ENCODE measurements around the gene FOXRED2. TPM values are rescaled to one million over a fixed set of nuclear protein-coding genes. Genes with fewer than 3 reads are reported as not detected.

FOXRED2 gene
- total RNA-seq, 2 donors from 2014 or later: 6.8 to 13.8 TPM

- Histone ChIP-seq H3K36me3 (no peaks in the 10 kb centered on the region), H3K4me1 (ENCODE audit: control insufficient read depth in 1 of 2, low read depth in 2 of 2) (no peaks in the 10 kb centered on the region), H3K9me3 (no peaks in the 10 kb centered on the region), H3K27ac (no peak overlapping the region), H3K27me3 (replicated peaks; ENCODE audit: insufficient read depth) (no peaks in the 10 kb centered on the region), H3K4me3 (no peak overlapping the region)
- DNase-seq (ENCODE audit: low spot score) (no peak), ATAC-seq (ENCODE audit: insufficient number of reproducible peaks, low FRiP score, low read depth) (no peak)
- TF ChIP-seq CTCF (IDR thresholded peaks at IDR 0.05): no peak
Measured at GRCh38 chr22:36548606-36549005, 41.8 kb upstream of the FOXRED2 start.

GRCh38 chr22:36546932-36547331, 40.1 kb upstream of the FOXRED2 start:
- Histone ChIP-seq H3K27me3 (replicated peaks; ENCODE audit: insufficient read depth) (no peaks in the 10 kb centered on the region), H3K36me3 (no peaks in the 10 kb centered on the region), H3K4me1 (ENCODE audit: control insufficient read depth in 1 of 2, low read depth in 2 of 2) (no peaks in the 10 kb centered on the region), H3K9me3 (no peaks in the 10 kb centered on the region), H3K4me3 (no peak overlapping the region), H3K27ac (no peak overlapping the region)
- DNase-seq (ENCODE audit: low spot score) (no peak), ATAC-seq (ENCODE audit: insufficient number of reproducible peaks, low FRiP score, low read depth) (no peak)
- TF ChIP-seq CTCF (IDR thresholded peaks at IDR 0.05): no peak

GRCh38 chr22:36546092-36546804, 39.4 kb upstream of the FOXRED2 start:
- no peak for ATAC-seq (ENCODE audit: insufficient number of reproducible peaks, low FRiP score, low read depth)
- H3K4me3 ChIP-seq: no peak overlapping the region
- H3K27ac ChIP-seq: no peak overlapping the region
- no peaks in the 10 kb centered on the region for H3K4me1 ChIP-seq (ENCODE audit: control insufficient read depth in 1 of 2, low read depth in 2 of 2)
- DNase-seq (ENCODE audit: low spot score): no peak
- H3K36me3 ChIP-seq: no peaks in the 10 kb centered on the region
- peak; percentile 22 for TF ChIP-seq CTCF (IDR thresholded peaks at IDR 0.05)
- H3K9me3 ChIP-seq: no peaks in the 10 kb centered on the region
- H3K27me3 ChIP-seq (replicated peaks; ENCODE audit: insufficient read depth): no peaks in the 10 kb centered on the region

- DNase-seq (ENCODE audit: low spot score) (no peak), ATAC-seq (ENCODE audit: insufficient number of reproducible peaks, low FRiP score, low read depth) (no peak)
- H3K4me3 ChIP-seq: no peak overlapping the region
- no peaks in the 10 kb centered on the region for H3K27me3 ChIP-seq (replicated peaks; ENCODE audit: insufficient read depth)
- H3K27ac ChIP-seq: no peak overlapping the region
- no peaks in the 10 kb centered on the region for H3K36me3 ChIP-seq
- H3K4me1 ChIP-seq (ENCODE audit: control insufficient read depth in 1 of 2, low read depth in 2 of 2): no peaks in the 10 kb centered on the region
- TF ChIP-seq CTCF (IDR thresholded peaks at IDR 0.05): no peak
- no peaks in the 10 kb centered on the region for H3K9me3 ChIP-seq
Measured at GRCh38 chr22:36544107-36544620, 37.3 kb upstream of the FOXRED2 start.

- no peak for TF ChIP-seq CTCF (IDR thresholded peaks at IDR 0.05)
- ATAC-seq (ENCODE audit: insufficient number of reproducible peaks, low FRiP score, low read depth) (no peak), DNase-seq (ENCODE audit: low spot score) (no peak)
- Histone ChIP-seq H3K4me1 (ENCODE audit: control insufficient read depth in 1 of 2, low read depth in 2 of 2) (no peaks in the 10 kb centered on the region), H3K36me3 (no peaks in the 10 kb centered on the region), H3K4me3 (no peak overlapping the region), H3K9me3 (no peaks in the 10 kb centered on the region), H3K27ac (no peak overlapping the region), H3K27me3 (replicated peaks; ENCODE audit: insufficient read depth) (no peaks in the 10 kb centered on the region)
Measured at GRCh38 chr22:36541831-36542411, 35.1 kb upstream of the FOXRED2 start.
